SK-N-SH treated with all-trans-retinoic acid at 6 μM for 48 hours (cell line): ENCODE measurements around the gene DCC.

Experiments used
- ATAC-seq: fragments of 200-7000 bp; cut with Tn5 transposase; 3 replicates; pipeline ENCODE4 v1.9.1; 2020; ENCODE audit warnings: mild to moderate bottlenecking, moderate library complexity
- BACH2 ChIP-seq: fragments of 250-450 bp; sonication (Bioruptor Pico); IDR thresholded peaks from 2 replicates; pipeline ENCODE4 v1.9.0; 2021; ENCODE audit warnings: mild to moderate bottlenecking, borderline replicate concordance
- CREB5 ChIP-seq: fragments of 250-450 bp; sonication (Bioruptor Pico); IDR thresholded peaks from 2 replicates; pipeline ENCODE4 v1.5.1; 2020; ENCODE audit warnings: low read depth, mild to moderate bottlenecking, moderate library complexity
- CSRNP3 ChIP-seq: fragments of 250-450 bp; sonication (Bioruptor Pico); IDR thresholded peaks from 2 replicates; pipeline ENCODE4 v1.5.1; 2021; ENCODE audit warnings: mild to moderate bottlenecking, moderate library complexity
- ESRRG ChIP-seq: fragments of 250-450 bp; sonication (Bioruptor Pico); IDR thresholded peaks from 2 replicates; pipeline ENCODE4 v1.6.1; 2021; ENCODE audit warnings: mild to moderate bottlenecking
- GLIS3 ChIP-seq: fragments of 250-450 bp; sonication (Bioruptor Pico); IDR thresholded peaks from 2 replicates; pipeline ENCODE4 v1.5.0; 2020; ENCODE audit warnings: mild to moderate bottlenecking, moderate library complexity
- ISL1 ChIP-seq: fragments of 250-450 bp; sonication (Bioruptor Pico); IDR thresholded peaks from 2 replicates; pipeline ENCODE4 v2.1.2; 2022; ENCODE audit warnings: mild to moderate bottlenecking, moderate library complexity
- OSR1 ChIP-seq: fragments of 250-450 bp; sonication (Bioruptor Pico); IDR thresholded peaks from 2 replicates; pipeline ENCODE4 v1.8.0; 2022; ENCODE audit warnings: moderate library complexity, mild to moderate bottlenecking, inconsistent platforms
- PATZ1 ChIP-seq: fragments of 250-450 bp; sonication (Bioruptor Pico); IDR thresholded peaks from 2 replicates; pipeline ENCODE4 v1.8.0; 2020; ENCODE audit warnings: mild to moderate bottlenecking, moderate library complexity, borderline replicate concordance
- POU6F1 ChIP-seq: fragments of 250-450 bp; sonication (Bioruptor Pico); IDR thresholded peaks from 2 replicates; pipeline ENCODE4 v1.8.0; 2021; ENCODE audit warnings: low read depth, mild to moderate bottlenecking, moderate library complexity, borderline replicate concordance
- PPARA ChIP-seq: fragments of 250-450 bp; sonication (Bioruptor Pico); IDR thresholded peaks from 2 replicates; pipeline ENCODE4 v1.5.0; 2020; ENCODE audit warnings: mild to moderate bottlenecking, borderline replicate concordance
- TCF4 ChIP-seq: fragments of 250-450 bp; sonication (Bioruptor Pico); IDR thresholded peaks from 2 replicates; pipeline ENCODE4 v1.8.0; 2021; ENCODE audit warnings: mild to moderate bottlenecking, moderate library complexity, borderline replicate concordance
- TSHZ2 ChIP-seq: fragments of 250-450 bp; sonication (Bioruptor Pico); IDR thresholded peaks from 2 replicates; pipeline ENCODE4 v1.5.0; 2020; ENCODE audit warnings: mild to moderate bottlenecking, moderate library complexity
- ZC3H10 ChIP-seq: fragments of 250-450 bp; sonication (Bioruptor Pico); IDR thresholded peaks from 2 replicates; pipeline ENCODE4 v1.5.1; 2021; ENCODE audit warnings: mild to moderate bottlenecking, moderate library complexity
- ZFP3 ChIP-seq: fragments of 250-450 bp; sonication (Bioruptor Pico); IDR thresholded peaks from 2 replicates; pipeline ENCODE4 v1.5.0; 2020; ENCODE audit warnings: mild to moderate bottlenecking, moderate library complexity
- ZFP30 ChIP-seq: fragments of 450-650 bp; formaldehyde crosslinking; IDR thresholded peaks from 2 replicates; pipeline ENCODE4 v1.5.0; 2022; ENCODE audit warnings: mild to moderate bottlenecking, moderate library complexity
- ZNF565 ChIP-seq: fragments of 450-650 bp; formaldehyde crosslinking; conservative IDR thresholded peaks from 2 replicates; pipeline ENCODE4 v1.5.0; 2020; ENCODE audit warnings: low read depth, mild to moderate bottlenecking, moderate library complexity
- ZNF70 ChIP-seq: fragments of 450-650 bp; formaldehyde crosslinking; IDR thresholded peaks from 2 replicates; pipeline ENCODE4 v1.5.0; 2020; ENCODE audit warnings: mild to moderate bottlenecking, moderate library complexity
- ZNF8 ChIP-seq: fragments of 450-650 bp; formaldehyde crosslinking; IDR thresholded peaks from 2 replicates; pipeline ENCODE4 v1.5.0; 2020; ENCODE audit warnings: mild to moderate bottlenecking, moderate library complexity

Gene DCC

GRCh38 chr18:52636536-52636935 lies 296.5 kb downstream of the DCC start:
- TF ChIP-seq TCF4 (CRISPR knock-in tag) (no peak), CSRNP3 (CRISPR knock-in tag) (no peak), ZNF8 (no peak), ZNF70 (CRISPR knock-in tag) (no peak), ZNF565 (CRISPR knock-in tag) (no peak), PPARA (CRISPR knock-in tag) (no peak), BACH2 (CRISPR knock-in tag) (no peak), ISL1 (no peak)
- no peak for ATAC-seq

GRCh38 chr18:52648201-52648600 lies 308.2 kb downstream of the DCC start:
- TF ChIP-seq PATZ1 (CRISPR knock-in tag) (no peak), CSRNP3 (CRISPR knock-in tag) (no peak), BACH2 (CRISPR knock-in tag) (no peak), ISL1 (no peak)
- ATAC-seq, result no peak

- TF ChIP-seq CREB5 (CRISPR knock-in tag) (no peak), TSHZ2 (CRISPR knock-in tag) (no peak), POU6F1 (CRISPR knock-in tag) (no peak), BACH2 (CRISPR knock-in tag) (no peak), ZNF70 (CRISPR knock-in tag) (no peak), ZFP3 (no peak), OSR1 (CRISPR knock-in tag) (no peak), CSRNP3 (CRISPR knock-in tag) (no peak), ZNF565 (CRISPR knock-in tag) (no peak), GLIS3 (CRISPR knock-in tag) (no peak), ESRRG (CRISPR knock-in tag) (no peak), ZC3H10 (CRISPR knock-in tag) (no peak), ZFP30 (CRISPR knock-in tag) (no peak)
These were observed 312.4 kb downstream of the DCC start for GRCh38 chr18:52652391-52652790.

More at GRCh38 chr18:52652391-52652790, 312.4 kb downstream of the DCC start:
- no peak for ATAC-seq
